Measurements from ENCODE around the gene KLHDC8A. TPM values are rescaled to one million over a fixed set of nuclear protein-coding genes. Genes with fewer than 3 reads are reported as not detected.

KLHDC8A gene
- total and polyA plus RNA-seq, 2 of the 4 experiments (the other 2 are of a cell fraction), result not detected

DNA sequence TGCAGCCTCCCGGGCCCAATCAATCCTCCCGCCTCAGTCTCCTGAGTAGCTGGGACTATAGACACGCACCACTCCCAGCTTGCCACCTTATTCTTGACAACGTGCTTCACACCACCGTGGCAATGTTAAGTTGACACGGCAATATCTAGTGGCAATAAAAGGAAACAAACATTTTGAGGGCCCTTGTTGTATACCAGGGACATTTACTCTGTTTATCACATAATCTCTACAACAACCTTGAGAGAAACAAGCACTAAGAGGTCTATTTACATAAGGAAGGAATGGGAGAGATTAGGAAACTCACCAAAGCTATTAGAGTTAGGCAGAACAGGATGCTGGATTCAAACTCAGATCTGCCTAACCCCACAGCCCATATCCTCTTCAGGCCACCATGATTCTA, 3.1 kb downstream of the KLHDC8A start (continued):
- TF ChIP-seq BHLHE40 (IDR thresholded peaks at IDR 0.05; ENCODE audit: low read depth, low read length) (no peak), CEBPB (IDR thresholded peaks at IDR 0.05; ENCODE audit: low read depth, low read length) (no peak), POLR2A (IDR thresholded peaks at IDR 0.05; ENCODE audit: low read depth, low read length) (no peak), MAFK (IDR thresholded peaks at IDR 0.05; ENCODE audit: low read depth, low read length) (no peak)

DNA sequence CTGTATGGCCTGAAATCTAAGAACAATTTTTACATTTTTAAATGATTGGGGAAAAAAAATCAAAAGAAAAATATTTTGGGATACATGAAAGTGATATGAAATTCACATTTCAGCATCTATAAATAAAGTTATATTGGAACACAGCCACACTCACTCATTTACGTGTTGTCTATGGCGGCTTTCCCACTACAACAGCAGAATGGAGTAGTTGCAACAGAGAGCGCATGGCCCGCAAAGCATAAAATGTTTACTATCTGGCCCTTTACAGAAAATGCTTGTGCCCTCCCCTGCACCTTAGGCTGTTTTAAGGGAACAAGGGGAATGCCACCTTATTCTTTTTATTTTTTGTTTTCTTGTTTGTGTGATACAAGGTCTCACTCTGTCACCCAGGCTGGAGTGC, 3.5 kb downstream of the KLHDC8A start:
- H3K4me2 ChIP-seq (ENCODE audit: low read depth, low read length), result no peak overlapping the region
- H4K5ac ChIP-seq (ENCODE audit: low read depth, low read length), result no peak overlapping the region
- no peak overlapping the region for H2AK9ac ChIP-seq (replicated peaks; ENCODE audit: low read depth, low read length, poor library complexity)
- WGBS, 2 experiments (ENCODE audit: extremely low coverage in 2 of 2, insufficient read length in 1 of 2), result no CpG with 5 or more reads among the region's 4 CpGs
- H2BK120ac ChIP-seq (ENCODE audit: low read depth, low read length), result no peak overlapping the region
- no peak overlapping the region for H4K8ac ChIP-seq (ENCODE audit: low read depth in 2 of 2, low read length in 2 of 2)
- no peak overlapping the region for H3K23ac ChIP-seq (ENCODE audit: low read depth, low read length)
- no peak overlapping the region for H4K91ac ChIP-seq (ENCODE audit: insufficient read depth, low read depth, low read length)
- H3K27ac ChIP-seq (ENCODE audit: insufficient read depth, low read length), result no peak overlapping the region
- no peak for ATAC-seq (ENCODE audit: low read depth)
- no peaks in the 10 kb centered on the region for H3K79me1 ChIP-seq (ENCODE audit: low read depth in 1 of 2, low read length in 2 of 2)
- H3K36me3 ChIP-seq (ENCODE audit: control insufficient read depth, insufficient read depth, low read length), result no peaks in the 10 kb centered on the region
- POLR2A ChIA-PET (ENCODE audit: unreplicated experiment), result no interaction called here
- H3K14ac ChIP-seq (replicated peaks; ENCODE audit: low read depth, low read length), result no peak overlapping the region
- no peak overlapping the region for H2BK15ac ChIP-seq (ENCODE audit: low read depth, low read length)
- H3K56ac ChIP-seq (ENCODE audit: extremely low read depth, insufficient read depth, low read length), result no peak overlapping the region
- H3K4ac ChIP-seq (ENCODE audit: low read depth, low read length), result no peak overlapping the region
- H3K27me3 ChIP-seq (ENCODE audit: control insufficient read depth, insufficient read depth, low read length), result peaks cover 53% of the 10 kb centered on the region
- no peak overlapping the region for H2BK5ac ChIP-seq (ENCODE audit: low read depth, low read length, poor library complexity, severe bottlenecking)
- dilution Hi-C loops (cut with HindIII; ENCODE audit: low sequenced_read_pairs, unreplicated experiment), result no loop called here
- H3K18ac ChIP-seq (ENCODE audit: low read depth, low read length), result no peak overlapping the region
- CTCF ChIA-PET, result interaction anchor here (0.7 to 2.0 kb wide), 12 partner anchors 14 to 171 kb away, joined by 3 to 35 read pairs (median 5); no protein-coding TSS in a partner anchor
- H4K20me1 ChIP-seq (ENCODE audit: insufficient read depth, low read length), result no peaks in the 10 kb centered on the region
- H2AFZ ChIP-seq (replicated peaks; ENCODE audit: low read length, poor library complexity), result no peak overlapping the region
- no peaks in the 10 kb centered on the region; the same call in 1 of the 2 replicates for H3K4me1 ChIP-seq (ENCODE audit: control insufficient read depth, insufficient read depth, low read length)
- H2AK5ac ChIP-seq (ENCODE audit: low read depth, low read length), result no peak overlapping the region
- no TSS peak for BruUV-seq (replicated peaks)
- H3K9me1 ChIP-seq (ENCODE audit: insufficient read depth, low read length), result no peaks in the 10 kb centered on the region
- no peak overlapping the region; the same call in 1 of the 2 replicates for H3K9ac ChIP-seq (ENCODE audit: low read depth, low read length)
- no peak overlapping the region for H3K4me3 ChIP-seq (ENCODE audit: insufficient read depth, low read depth, low read length)
- no peaks in the 10 kb centered on the region for H3K9me3 ChIP-seq (ENCODE audit: control insufficient read depth, insufficient read depth, low read length)
- in situ Hi-C loops (cut with MboI; ENCODE audit: low sequenced_read_pairs), result loop anchor here (5.0 kb wide), 1 partner anchor 134 kb away; no protein-coding TSS in a partner anchor
- no peak overlapping the region for H2BK20ac ChIP-seq (ENCODE audit: low read depth, low read length)
- TF ChIP-seq CHD1 (IDR thresholded peaks at IDR 0.05; ENCODE audit: low read depth, low read length) (no peak), NFE2L2 (IDR thresholded peaks at IDR 0.05; ENCODE audit: low read depth, low read length) (no peak), CEBPB (IDR thresholded peaks at IDR 0.05; ENCODE audit: low read depth, low read length) (no peak), MAZ (IDR thresholded peaks at IDR 0.05; ENCODE audit: borderline replicate concordance, low read depth, low read length) (no peak), MXI1 (IDR thresholded peaks at IDR 0.05; ENCODE audit: borderline replicate concordance, low read depth, low read length) (no peak)
- TF ChIP-seq, protein P1, sequence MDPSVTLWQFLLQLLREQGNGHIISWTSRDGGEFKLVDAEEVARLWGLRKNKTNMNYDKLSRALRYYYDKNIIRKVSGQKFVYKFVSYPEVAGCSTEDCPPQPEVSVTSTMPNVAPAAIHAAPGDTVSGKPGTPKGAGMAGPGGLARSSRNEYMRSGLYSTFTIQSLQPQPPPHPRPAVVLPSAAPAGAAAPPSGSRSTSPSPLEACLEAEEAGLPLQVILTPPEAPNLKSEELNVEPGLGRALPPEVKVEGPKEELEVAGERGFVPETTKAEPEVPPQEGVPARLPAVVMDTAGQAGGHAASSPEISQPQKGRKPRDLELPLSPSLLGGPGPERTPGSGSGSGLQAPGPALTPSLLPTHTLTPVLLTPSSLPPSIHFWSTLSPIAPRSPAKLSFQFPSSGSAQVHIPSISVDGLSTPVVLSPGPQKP (IDR thresholded peaks at IDR 0.05; ENCODE audit: borderline replicate concordance, low read depth, low read length), result no peak
- no peak for DNase-seq
- intact Hi-C loops (cut with micrococcal nuclease), result loop anchor here (10.0 kb wide), 1 partner anchor 302 kb away; no protein-coding TSS in a partner anchor

All from IMR-90 (cell line).